NOMO-1 (cell line): ENCODE data around the gene FAM120C.

ENCODE experiments used
- DNase-seq, 2 experiments: peaks; one replicate each; lab custom pipeline; 2025; ENCODE audit not compliant: unreplicated experiment in 2 of 2; lab: John Stamatoyannopoulos, UW

Gene FAM120C

GRCh38 chrX:54182864-54183613 lies at the start of gene FAM120C:
Gene FAM120C (minus strand): TSS chrX:54183254. CDS start chrX:54183198, 56 bp downstream.
- DNase-seq, result peak; percentile 51 to 60

GRCh38 chrX:54230435-54231148 lies 47.5 kb upstream of the FAM120C start:
- DNase-seq, result no peak

- DNase-seq, result no peak
Measured at GRCh38 chrX:54223581-54223980, 40.5 kb upstream of the FAM120C start.

- no peak for DNase-seq
Measured at GRCh38 chrX:54213603-54214002, 30.5 kb upstream of the FAM120C start.

- DNase-seq, result no peak
Measured at GRCh38 chrX:54208531-54208930, 25.5 kb upstream of the FAM120C start.

GRCh38 chrX:54198262-54198661 lies 15.2 kb upstream of the FAM120C start:
- DNase-seq, result no peak

GRCh38 chrX:54194982-54195588 lies 12.0 kb upstream of the FAM120C start:
- DNase-seq, result no peak

- DNase-seq, result no peak
Measured at GRCh38 chrX:54193085-54193821, 10.2 kb upstream of the FAM120C start.

- no peak for DNase-seq
Measured at GRCh38 chrX:54184474-54184873, 1.4 kb upstream of the FAM120C start.

- DNase-seq, result peak; percentile 10 to 39
Measured at GRCh38 chrX:54182194-54182863, 725 bp downstream of the FAM120C start.

- no peak for DNase-seq
Measured at GRCh38 chrX:54181202-54181953, 1.7 kb downstream of the FAM120C start.

GRCh38 chrX:54180403-54180802 lies 2.7 kb downstream of the FAM120C start:
- no peak for DNase-seq

GRCh38 chrX:54178100-54178940 lies 4.7 kb downstream of the FAM120C start:
- no peak for DNase-seq

GRCh38 chrX:54177306-54177705 lies 5.7 kb downstream of the FAM120C start:
- DNase-seq, result no peak

- no peak for DNase-seq
Measured at GRCh38 chrX:54173791-54174190, 9.3 kb downstream of the FAM120C start.

GRCh38 chrX:54172455-54172854 lies 10.6 kb downstream of the FAM120C start:
- no peak for DNase-seq

- no peak for DNase-seq
Measured at GRCh38 chrX:54171527-54172250, 11.4 kb downstream of the FAM120C start.

GRCh38 chrX:54171091-54171490 lies 12.0 kb downstream of the FAM120C start:
- no peak for DNase-seq
